IPS DF 19.7 (cell line): ENCODE data around the gene SP9.

Experiments used
- DNase-seq: peaks from one replicate; pipeline ENCODE4 v3.0.0-alpha.2; 2013; ENCODE audit warnings: low read depth, low spot score

The SP9 gene

DNA sequence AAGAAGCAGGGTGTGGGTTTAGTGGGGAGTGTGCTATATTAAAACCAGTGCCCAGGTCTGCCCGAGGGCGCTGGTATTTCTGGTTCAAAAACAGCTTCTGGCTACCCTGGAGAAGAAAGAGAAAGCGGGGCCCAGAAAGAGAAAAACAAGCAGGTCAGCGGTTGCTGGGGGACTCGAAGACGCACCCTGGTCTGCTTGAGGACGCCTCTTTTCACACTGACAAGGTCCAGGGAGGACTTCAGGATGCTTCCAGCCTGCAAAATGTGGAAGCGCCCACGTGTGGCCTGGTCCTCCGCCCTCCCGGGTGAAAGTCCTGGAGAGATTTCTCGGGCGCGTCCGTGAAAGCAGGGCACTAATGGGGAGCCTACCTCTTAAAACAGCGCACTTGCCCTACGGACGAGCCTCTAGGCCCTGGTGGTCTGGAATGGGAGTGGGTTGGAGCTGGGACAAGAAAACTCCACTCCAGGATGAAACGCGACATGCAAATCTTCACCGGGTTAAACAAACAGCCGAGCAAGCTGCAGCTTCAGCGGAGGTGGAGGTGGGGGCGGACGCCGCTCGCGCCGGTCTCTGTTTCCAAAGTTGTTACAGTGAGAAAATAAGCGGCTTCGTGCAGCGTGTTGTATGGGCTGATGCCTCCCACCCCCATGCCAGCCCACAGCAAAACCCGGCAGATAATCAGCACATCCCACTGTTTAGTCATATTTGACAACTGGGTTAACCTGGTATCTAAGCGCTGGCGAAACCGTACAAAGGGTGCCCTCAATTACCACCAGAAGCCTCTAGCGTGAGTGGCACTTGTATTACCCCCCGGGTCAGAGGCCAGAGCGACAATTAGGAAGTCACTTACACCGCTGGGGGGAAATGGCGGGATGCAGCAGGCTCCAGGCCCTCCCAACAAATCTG is 1.1 kb upstream of the SP9 start:
- DNase-seq = no peak

DNA sequence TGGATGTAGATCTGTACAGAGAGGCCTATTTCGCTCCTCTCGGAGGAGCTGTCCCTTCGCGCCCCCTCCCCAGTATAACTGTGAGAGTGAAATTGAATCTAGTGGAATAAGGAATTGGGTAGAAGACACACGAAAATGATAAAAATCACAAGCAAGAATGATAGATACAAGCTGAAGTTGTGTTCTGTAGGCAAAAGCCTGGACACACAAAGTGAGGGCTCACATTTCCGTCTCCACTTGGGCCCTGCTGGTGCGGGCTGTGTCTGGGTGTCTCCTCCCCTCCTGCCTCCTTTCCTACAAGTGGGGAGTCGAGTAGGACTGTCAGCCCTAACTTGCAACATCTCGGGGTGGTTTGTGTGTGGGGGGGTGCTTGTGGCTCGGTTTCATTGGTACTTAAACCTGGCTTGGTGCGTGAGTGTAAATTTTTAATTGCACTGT is 457 bp upstream of the SP9 start:
- no peak for DNase-seq

DNA sequence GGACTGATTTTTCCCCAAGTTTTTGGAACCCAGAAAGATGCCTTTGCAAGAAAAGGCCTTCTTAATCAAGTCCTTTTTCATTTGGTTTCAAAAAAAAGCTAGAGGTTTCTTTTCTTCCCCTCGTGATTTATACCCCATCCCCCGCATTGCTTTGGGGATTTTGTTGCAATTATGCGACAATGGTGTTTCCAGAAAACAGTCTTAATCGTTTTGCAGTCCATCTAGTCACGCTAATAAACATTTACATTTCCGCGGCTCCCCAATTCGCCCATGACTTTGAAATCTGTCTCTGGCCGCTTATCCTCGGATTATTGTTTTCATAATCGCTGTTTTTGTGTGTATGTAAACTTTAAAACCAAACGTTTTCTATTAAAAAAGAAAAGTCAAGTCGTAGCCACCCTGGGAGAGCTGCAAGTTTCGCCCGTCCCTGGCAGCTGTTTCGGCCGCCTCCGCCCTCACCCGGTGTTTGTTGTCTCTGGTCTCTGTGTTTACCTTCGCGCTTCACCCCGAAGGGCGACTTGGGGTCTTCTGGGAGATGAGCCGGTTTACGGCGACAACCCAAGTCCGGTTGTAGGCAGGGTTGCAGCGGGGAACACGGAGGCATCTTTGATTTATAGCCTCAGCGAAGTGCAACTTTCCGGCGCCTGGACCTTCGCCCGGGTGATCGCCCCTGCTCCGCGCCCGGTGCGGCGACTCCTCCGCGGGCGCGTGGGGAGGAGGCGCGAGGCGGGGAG is 667 bp downstream of the SP9 start:
- no peak for DNase-seq

DNA sequence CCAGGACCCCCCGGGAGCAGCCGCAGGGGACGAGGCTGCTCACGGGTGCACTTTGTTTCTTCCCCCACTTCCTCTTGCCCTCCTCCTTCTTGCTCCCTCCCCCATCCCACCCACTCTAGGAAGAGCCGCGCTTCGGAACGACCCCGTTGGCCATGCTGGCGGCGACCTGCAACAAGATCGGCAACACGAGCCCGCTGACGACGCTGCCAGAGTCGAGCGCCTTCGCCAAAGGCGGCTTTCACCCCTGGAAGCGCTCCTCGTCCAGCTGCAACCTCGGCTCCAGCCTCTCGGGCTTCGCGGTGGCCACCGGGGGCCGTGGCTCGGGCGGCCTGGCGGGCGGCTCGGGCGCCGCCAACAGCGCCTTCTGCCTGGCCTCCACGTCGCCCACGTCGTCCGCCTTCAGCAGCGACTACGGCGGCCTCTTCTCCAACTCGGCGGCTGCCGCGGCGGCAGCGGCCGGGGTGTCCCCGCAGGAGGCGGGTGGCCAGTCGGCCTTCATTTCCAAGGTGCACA is 1.3 kb downstream of the SP9 start:
- DNase-seq = no peak

DNA sequence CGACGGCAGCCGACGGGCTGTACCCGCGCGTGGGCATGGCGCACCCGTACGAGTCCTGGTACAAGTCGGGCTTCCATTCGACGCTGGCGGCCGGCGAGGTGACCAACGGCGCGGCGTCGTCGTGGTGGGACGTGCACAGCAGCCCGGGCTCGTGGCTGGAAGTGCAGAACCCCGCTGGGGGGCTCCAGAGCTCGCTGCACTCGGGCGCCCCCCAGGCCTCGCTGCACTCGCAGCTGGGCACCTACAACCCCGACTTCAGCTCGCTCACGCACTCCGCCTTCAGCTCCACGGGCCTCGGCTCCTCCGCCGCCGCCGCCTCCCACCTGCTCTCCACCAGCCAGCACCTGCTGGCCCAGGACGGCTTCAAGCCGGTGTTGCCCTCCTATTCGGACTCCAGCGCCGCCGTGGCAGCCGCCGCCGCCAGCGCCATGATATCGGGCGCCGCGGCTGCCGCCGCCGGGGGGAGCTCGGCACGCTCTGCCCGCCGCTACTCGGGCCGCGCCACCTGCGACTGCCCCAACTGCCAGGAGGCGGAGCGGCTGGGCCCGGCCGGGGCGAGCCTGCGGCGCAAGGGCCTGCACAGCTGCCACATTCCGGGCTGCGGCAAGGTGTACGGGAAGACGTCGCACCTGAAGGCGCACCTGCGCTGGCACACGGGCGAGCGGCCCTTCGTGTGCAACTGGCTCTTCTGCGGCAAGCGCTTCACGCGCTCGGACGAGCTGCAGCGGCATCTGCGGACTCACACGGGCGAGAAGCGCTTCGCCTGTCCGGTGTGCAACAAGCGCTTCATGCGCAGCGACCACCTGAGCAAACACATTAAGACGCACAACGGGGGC is 2.0 kb downstream of the SP9 start:
- no peak for DNase-seq

DNA sequence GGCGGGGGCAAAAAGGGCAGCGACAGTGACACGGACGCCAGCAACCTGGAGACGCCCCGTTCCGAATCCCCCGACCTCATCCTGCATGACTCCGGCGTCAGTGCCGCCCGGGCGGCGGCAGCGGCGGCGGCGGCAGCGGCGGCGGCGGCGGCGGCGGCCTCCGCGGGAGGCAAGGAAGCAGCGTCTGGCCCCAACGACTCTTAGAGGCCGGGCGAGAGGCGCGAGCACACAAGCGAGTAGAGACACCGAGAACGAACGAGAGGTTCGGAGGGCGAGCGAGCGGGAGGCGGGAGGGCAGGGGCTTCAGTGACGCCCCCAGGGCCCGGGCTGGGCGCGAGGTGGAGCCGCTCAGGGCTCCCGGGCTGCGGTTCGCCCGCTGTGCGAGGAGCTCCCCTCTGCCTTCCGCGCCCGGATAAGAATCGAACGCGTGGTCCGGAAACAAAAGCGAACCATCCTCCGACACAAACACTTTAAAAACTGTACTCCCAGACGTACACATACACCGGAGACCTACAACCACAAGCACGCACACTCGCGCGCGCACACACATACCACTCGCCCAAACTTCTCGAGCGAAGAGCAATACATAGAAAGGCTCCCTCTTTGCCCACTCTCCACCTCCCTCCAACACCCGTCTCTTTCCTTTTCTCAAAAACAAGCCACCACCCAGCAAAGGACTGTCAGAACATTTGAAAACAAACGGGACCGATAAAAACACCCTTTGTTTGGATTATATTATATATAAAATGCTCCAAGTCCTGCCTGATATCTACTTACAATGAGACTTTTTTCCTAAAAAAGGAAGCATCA is 2.8 kb downstream of the SP9 start:
- no peak for DNase-seq

DNA sequence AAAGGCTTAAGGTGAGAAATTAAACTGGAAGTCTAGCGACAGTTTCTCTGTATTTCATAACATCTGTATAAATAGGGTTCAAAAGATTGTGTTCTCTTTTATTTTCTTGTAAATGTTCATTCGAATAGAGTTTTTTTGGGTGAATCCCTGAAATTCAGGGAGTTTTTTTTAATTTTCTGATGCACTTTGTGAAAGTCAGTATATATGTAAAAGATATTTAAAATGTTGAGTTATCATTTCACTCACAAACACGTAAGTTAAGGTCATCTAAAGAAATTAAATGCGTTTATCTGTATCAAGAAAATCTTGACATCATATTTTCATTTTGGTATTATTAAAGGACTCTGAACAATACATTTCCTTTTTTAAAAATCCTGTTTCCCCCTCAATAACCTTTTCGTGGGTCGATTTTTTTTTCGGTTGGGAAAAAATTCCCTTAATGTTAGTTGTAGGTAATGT is 3.4 kb downstream of the SP9 start:
- DNase-seq = no peak

DNA sequence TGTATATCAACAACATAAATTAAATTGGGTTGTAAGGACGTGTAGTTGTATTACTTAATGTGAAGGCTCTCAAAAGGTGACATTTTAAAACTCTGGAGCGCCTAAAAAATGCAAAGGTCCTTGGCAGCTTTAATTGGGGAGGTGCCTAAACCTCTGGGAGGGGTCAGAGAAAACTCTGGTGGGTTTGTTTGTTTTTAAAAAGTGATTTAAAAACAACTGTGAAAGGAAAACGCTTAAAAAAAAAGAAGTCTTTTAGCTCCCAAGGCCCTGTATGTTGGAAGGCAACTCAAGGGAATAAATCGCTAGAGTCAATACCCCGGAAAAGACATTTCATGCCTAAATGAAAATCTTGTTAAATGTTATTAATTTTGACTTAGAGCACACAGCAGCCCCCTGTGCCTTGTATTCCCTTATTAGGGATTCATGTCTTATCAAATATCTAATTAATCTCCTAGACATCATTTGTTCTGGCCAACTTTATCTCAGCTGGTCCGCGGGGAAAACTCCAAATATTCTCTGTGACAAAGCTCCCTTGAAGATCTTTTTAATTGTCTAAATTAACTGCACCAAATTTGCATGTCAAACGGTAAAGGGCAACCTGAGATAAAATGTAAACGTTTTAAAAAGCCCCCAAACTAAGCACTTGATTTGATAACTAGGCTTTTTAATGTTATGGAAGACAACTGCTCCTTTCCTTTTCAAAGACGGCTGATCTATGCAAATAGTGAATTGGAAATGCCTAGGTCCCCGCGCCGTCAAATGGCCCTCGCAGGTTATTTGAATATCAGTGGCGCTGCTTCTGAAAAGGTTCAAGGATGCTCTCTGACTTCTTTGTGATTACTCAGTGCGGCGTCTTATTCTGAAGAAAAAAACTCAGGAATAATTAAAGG is 4.2 kb downstream of the SP9 start:
- no peak for DNase-seq

DNA sequence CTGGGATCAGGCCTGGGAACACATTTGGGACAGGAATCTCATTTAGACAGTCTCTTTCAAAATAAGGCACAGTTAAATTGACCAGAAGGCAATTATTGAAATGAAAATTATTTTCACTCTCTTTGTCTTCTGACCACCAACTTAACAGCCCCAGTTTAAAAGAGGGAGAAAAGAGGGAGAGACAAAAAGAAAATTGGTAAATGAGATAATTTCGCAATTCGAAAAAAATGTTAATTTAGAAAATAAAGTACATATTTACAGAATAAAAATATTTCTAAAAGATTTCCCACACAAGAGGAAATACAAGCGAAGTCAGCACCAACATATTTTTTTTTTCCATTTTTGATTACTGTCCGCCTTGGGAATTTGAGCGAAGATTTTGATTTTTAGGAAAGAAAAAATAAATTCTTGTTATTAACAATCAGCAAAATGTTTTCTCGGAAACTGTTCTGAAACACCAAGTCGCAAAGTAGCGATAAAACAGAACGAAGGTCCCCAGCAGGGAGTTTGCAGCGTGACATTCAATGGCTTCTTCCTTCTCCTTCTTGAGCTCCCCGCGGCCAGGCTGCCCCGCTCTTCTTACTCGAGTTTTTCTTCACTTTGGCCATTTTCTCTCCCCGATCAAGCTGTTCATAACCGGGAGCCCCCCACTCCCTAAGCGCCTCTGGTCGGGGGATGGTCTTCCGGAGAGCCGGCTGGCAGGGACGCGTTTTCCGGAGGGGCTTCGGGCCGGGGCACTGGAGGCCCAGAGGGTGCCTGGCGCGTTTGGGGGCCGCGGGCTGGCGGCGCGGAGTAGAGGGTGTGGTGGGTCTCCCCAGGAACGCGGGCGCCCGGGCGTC is 5.0 kb downstream of the SP9 start:
- DNase-seq = no peak

DNA sequence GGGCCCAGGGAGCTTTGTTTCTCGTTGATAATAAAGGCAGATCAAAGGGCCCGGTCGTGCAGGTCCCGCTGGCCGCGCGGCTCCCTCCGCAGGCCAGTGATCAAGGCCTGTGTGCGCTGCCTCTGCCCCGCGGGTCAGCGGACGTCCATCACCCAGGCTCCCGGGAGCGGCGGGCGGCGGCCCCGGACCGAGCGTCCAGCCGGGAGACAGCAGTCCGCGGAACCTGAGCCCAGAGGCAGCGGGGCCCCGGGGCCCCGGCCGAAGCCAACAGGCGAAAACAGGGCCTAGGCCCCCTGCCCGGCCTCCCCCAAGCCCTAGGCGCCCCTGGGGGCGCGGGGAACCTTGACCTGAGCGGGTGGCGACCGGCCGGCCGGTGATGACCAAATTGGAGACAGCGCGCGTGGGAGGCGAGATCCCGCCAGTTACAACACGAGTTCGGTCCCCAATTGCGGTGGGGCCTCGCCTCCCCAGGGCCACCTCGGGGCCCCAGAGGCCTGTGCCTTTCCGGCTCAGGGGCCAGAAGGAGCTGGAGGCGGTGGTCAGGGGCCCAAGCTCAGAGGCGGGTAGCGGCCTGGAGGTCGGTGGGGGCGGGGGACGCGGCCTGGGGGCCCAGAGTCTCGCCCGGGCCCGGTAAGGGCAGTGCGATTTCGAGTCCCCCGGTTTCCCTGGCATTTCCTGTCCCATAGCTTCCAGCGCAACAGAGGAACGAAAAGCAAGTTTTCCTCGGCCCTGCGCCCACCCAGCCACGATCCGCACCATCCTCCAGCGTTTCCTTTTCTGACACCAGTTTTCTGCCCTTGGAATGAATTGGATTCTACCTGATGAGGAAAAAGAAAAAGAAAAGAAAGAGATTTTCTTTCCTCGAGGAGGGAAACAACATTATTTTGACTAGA is 5.9 kb downstream of the SP9 start:
- DNase-seq = no peak

DNA sequence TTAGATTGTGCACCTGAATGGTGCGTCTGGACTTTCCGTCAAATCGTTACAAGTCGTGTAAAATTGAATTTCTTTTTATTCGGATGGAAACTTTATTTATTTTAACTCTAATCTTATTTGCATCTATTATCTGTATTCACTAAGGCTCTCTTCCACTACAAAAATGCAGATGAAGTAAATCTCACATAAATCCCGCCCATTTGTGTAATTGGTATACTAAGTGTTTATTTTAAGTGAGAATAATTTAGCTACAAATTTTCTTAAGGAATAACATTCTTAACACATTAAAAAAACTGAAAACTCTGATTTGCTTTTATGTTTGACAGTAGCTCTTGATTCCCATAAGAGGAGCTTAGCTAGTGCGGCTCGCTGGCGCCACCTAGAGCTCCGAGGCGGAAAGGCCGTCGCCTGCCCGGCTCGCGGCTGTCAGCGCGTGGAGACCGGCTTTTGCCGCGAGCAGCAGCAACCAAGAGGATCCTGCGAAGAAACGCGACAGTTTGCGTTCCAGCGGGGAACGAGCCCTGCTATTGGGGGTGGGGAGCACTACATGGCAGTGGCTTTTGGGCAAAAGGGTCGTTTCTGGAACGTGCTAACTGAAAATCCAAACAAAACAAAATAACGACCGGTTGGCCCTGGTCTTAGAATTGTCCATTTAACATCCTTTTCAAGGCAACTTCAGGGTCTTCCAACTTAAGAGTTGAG is 6.7 kb downstream of the SP9 start:
- DNase-seq = no peak

DNA sequence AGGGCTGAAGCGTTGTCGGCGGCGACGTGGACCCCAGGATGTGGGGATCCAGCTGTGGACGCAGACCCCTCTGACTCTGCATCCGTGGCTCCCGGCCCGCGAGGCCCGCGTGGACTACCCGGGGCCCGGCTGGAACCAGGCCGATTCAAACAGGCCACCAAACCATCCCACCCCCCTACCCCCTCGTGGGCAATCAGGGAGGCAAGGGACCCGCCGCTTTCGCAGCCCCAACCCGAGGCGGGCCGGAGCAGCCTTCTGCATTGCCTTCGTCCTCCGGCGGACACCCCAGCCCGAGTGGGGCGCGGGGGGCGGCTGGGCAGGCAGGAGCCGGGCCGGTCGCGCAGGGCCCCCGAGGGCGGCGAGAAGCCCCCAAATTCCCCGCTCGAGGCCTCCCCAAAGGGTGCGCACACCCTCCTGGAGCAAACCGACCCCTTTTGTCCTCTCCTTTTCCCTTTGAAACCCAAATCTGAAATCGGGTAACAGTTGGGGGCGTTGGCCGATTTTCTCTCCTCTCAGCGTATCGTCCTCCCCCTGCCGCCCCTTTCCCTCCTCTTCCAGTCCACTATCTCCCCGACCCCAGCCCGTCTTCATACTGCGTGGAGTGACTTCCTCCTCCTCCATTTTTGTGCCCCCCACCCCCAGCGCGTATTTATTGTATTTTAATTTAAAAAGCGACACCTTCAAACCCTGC is 7.4 kb downstream of the SP9 start:
- DNase-seq = no peak

DNA sequence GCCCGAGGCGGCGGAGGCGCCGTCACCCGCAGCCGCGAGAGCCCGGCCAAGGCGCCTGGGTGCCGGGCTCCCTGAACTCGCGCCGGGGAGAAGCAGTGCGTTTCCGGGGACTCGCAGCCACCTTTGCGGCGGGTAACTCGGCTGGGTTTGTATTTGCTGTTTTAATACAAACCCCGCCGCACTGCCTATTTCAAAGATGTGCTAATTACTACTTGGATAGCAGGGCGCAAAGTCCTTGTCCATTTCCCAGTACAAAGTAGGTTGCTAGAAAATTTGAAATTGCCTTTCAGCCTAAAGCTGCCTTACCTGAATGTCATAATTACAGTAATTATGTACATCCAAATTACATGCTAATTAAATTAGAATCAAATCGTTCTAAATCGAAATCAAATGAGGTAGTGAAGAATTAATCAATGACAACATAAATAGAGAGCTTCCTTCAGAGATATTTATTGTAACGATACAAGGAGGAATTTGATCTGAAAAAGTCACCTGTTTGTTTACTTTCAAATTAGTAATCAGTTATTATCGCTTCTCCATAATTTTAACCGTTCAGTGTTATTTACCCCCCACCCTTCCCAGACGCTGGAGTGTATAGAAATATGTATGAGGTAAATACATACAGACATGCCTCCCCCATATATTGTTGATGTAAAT is 8.1 kb downstream of the SP9 start:
- no peak for DNase-seq

DNA sequence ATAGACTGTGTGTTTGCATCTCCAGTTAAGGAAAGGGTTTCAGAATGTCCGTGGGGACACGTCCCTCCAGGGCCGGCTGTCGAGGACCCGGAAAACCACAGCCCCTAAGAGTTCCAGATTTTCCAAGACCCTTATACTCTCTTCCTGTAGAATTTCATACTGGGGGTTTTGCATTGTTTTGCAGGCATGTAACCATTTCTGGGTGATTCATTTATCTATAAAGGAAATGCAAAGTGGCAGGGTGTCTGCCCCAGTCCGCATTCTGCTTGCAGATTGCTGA is 8.5 kb downstream of the SP9 start:
- DNase-seq = no peak

DNA sequence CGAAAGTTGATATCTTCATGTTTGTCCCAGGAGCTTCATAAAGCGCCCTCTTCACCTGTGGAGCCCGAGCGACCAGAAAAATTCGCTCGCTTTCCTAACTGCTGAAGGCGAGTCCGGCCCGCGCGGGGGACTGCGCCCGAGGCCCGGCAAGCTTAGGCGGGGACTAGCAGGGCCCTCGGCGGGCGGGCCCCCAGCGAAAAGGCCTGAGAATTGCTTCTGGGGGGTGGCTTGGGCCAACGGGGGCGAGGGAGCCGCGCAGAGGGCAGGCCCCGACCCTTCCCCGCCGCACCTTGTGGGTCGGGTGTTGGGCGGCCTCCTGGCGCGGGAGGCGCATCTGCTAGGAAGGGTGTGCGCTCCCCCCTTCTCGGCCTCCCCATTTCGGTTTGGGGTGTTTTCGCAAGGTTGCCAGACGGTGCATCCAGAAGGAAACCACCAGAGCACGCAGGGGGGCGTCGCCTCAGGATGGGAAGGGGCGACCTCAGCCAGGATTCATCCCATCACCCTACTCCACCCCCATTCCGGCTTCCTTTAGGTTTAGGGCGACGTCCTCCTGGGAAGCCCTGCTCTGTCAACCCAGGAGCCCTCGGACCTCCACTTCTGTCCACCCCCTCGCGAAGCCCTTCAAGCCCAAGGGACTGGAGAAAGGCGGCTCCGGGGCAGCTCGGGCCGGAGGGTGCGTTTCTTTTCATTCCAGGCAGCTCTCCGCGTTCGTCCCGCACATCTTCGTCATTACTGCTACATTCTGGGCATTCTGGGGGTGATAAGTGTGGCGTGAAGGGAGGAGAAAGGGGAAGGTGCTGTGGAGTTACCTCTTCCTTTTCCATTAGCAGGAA is 9.1 kb downstream of the SP9 start:
- no peak for DNase-seq
